T-helper 2 cell treated with Interferon-gamma antibody and Interleukin-4, amounts not matched to agents 100 ng/mL and 5 ng/mL, for 36 hours (primary cell): ENCODE measurements around the gene DPCD. TPM values are rescaled to one million over a fixed set of nuclear protein-coding genes. Genes with fewer than 3 reads are reported as not detected.
"Not testable (repeated sequence)": the region's sequence is repeated elsewhere in the genome, so short reads cannot be mapped to it uniquely, and the experiment has no call there.

Experiments used
- intact Hi-C: fragments of 100-400 bp; cut with micrococcal nuclease; formaldehyde crosslinking; loops from one replicate; pipeline ENCODE4 v1.15.1; 2023
- total RNA-seq: library from RNA; stranded (reverse); gene quantifications from 2 replicates; pipeline ENCODE4 v1.2.3, GENCODE V29; 2022

The DPCD gene
- total RNA-seq, 1 donor from 2014 or later, result 2.0 TPM

- intact Hi-C loops, result no loop called here
Measured at GRCh38 chr10:101580486-101581399, 7.4 kb upstream of the DPCD start.

GRCh38 chr10:101585841-101586240, 2.3 kb upstream of the DPCD start:
- intact Hi-C loops, result no loop called here

GRCh38 chr10:101588879-101589278, 758 bp downstream of the DPCD start:
- intact Hi-C loops, result no loop called here

- intact Hi-C loops, result not testable (repeated sequence)
Measured at GRCh38 chr10:101593331-101593730, 5.2 kb downstream of the DPCD start.

GRCh38 chr10:101595591-101596433, 7.7 kb downstream of the DPCD start:
- intact Hi-C loops, result no loop called here

- intact Hi-C loops, result no loop called here
Measured at GRCh38 chr10:101597091-101597900, 9.2 kb downstream of the DPCD start.

- intact Hi-C loops, result no loop called here
Measured at GRCh38 chr10:101601541-101601940, 13.4 kb downstream of the DPCD start.

GRCh38 chr10:101602761-101603398, 14.8 kb downstream of the DPCD start:
- intact Hi-C loops, result loop anchor here (1.0 kb wide), 1 partner anchor 177 kb away; no protein-coding TSS in a partner anchor

- intact Hi-C loops, result no loop called here
Measured at GRCh38 chr10:101607124-101607523, 19.0 kb downstream of the DPCD start.

GRCh38 chr10:101609481-101609880, 21.4 kb downstream of the DPCD start:
- intact Hi-C loops, result no loop called here

GRCh38 chr10:101611096-101611905, 23.2 kb downstream of the DPCD start:
- intact Hi-C loops, result no loop called here

GRCh38 chr10:101612086-101612485, 24.0 kb downstream of the DPCD start:
- intact Hi-C loops, result no loop called here

- intact Hi-C loops, result no loop called here
Measured at GRCh38 chr10:101612872-101613271, 24.8 kb downstream of the DPCD start.

GRCh38 chr10:101613646-101614045, 25.5 kb downstream of the DPCD start:
- intact Hi-C loops, result no loop called here

- intact Hi-C loops, result no loop called here
Measured at GRCh38 chr10:101614663-101615524, 26.8 kb downstream of the DPCD start.

GRCh38 chr10:101615525-101616116, 27.5 kb downstream of the DPCD start:
- intact Hi-C loops, result no loop called here

GRCh38 chr10:101616415-101617101, 28.4 kb downstream of the DPCD start:
- intact Hi-C loops, result no loop called here
